ENCODE measurements around the gene CLMP.

The CLMP gene

DNA sequence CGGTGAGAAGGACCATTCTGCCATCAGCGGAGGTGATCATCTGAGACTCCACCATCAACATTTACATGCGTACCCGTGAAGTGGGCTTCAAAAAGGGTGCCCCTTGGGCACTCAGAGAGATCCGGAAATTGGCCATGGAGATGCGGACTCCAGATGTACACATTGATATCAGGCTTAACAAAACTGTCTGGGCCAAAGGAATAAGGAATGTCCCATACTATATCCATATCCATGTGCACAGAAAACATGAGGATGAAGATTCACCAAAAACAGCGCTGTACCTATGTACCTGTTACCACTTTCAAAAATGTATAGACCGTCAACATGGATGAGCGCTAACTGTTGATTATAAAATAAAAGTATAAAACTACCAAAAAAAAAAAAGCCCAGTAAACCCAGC lies 143.9 kb downstream of the CLMP start (continued):
- no peak for TF ChIP-seq ZNF560 (tag by site-specific recombination; IDR thresholded peaks at IDR 0.05; ENCODE audit: borderline replicate concordance)
- TF ChIP-seq ZNF629 (tag by site-specific recombination; IDR thresholded peaks at IDR 0.05): no peak
- TF ChIP-seq, protein P1, sequence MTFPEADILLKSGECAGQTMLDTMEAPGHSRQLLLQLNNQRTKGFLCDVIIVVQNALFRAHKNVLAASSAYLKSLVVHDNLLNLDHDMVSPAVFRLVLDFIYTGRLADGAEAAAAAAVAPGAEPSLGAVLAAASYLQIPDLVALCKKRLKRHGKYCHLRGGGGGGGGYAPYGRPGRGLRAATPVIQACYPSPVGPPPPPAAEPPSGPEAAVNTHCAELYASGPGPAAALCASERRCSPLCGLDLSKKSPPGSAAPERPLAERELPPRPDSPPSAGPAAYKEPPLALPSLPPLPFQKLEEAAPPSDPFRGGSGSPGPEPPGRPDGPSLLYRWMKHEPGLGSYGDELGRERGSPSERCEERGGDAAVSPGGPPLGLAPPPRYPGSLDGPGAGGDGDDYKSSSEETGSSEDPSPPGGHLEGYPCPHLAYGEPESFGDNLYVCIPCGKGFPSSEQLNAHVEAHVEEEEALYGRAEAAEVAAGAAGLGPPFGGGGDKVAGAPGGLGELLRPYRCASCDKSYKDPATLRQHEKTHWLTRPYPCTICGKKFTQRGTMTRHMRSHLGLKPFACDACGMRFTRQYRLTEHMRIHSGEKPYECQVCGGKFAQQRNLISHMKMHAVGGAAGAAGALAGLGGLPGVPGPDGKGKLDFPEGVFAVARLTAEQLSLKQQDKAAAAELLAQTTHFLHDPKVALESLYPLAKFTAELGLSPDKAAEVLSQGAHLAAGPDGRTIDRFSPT (tag by site-specific recombination; IDR thresholded peaks at IDR 0.05): no peak
- TF ChIP-seq ZNF561 (tag by site-specific recombination; IDR thresholded peaks at IDR 0.05; ENCODE audit: borderline replicate concordance): no peak
- TF ChIP-seq, protein P2, sequence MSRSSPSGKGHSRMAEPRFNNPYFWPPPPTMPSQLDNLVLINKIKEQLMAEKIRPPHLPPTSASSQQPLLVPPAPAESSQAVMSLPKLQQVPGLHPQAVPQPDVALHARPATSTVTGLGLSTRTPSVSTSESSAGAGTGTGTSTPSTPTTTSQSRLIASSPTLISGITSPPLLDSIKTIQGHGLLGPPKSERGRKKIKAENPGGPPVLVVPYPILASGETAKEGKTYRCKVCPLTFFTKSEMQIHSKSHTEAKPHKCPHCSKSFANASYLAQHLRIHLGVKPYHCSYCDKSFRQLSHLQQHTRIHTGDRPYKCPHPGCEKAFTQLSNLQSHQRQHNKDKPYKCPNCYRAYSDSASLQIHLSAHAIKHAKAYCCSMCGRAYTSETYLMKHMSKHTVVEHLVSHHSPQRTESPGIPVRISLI (tag by site-specific recombination; IDR thresholded peaks at IDR 0.05): no peak

DNA sequence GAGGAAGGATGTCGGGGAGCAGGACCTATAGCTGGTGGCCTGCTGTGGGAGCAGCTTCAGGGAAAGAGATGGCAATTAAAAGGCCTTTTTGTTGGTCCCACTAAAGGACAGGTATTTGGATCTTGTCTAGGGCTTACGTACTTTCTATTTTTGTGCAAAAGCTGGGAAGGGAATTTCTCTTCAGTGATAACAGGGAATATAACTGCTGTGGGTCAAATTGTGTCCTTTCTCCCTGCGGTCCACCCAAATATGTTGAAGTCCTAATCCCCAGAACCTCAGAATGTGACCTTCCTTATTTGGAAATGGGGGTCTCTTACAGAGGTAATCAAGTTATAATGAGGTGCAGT lies 147.1 kb downstream of the CLMP start:
- CTCF ChIA-PET: interaction anchor here (0.6 to 2.2 kb wide), 4 partner anchors 8 to 415 kb away, joined by 3 to 10 read pairs (median 4); no protein-coding TSS in a partner anchor
- TF ChIP-seq ZNF776 (tag by site-specific recombination; IDR thresholded peaks at IDR 0.05; ENCODE audit: borderline replicate concordance): no peak
- no peak for TF ChIP-seq ZNF37A (tag by site-specific recombination; IDR thresholded peaks at IDR 0.05)
- TF ChIP-seq ZNF707 (tag by site-specific recombination; IDR thresholded peaks at IDR 0.05): no peak
- TF ChIP-seq WT1 (tag by site-specific recombination; IDR thresholded peaks at IDR 0.05): no peak
- TF ChIP-seq ZNF785 (tag by site-specific recombination; IDR thresholded peaks at IDR 0.05): no peak
- no peak for TF ChIP-seq GLI2 (tag by site-specific recombination; IDR thresholded peaks at IDR 0.05; ENCODE audit: borderline replicate concordance, low read depth)
- POLR2A ChIA-PET: interaction anchor here (0.6 to 1.1 kb wide), 3 partner anchors 8 to 15 kb away, joined by 3 to 5 read pairs (median 3); partner anchors contain the start of gene HSPA8

DNA sequence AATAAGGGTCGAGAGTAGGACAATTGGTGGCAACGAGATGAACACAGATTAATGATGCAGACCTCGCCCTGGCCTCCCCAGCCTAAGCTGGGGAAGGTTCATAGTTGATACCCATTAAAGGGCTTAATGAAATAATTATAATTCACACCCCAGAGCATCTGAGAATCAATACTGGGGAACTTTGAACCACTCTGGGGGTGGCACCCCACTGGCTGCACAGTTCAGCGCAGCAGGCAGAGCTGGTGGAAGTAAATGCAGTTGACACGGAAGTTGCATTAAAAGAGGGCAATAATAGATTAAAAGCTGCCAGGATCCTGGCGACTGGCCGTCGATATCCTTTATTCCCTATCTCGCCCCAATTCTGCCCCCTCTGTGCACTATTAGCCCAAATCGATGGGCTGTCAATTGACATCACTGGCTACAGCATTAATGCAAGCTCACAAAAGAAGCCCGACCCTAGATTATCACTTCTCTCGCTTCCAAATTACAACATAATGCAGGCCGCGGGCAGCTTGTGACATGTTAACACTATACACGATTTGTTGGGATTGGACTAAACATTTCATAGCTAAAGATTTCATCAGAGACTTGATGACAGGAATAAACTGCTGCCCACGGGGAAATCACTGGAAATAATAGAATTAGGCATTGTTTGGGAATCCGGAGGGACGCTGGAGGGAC lies 147.6 kb downstream of the CLMP start:
- Histone ChIP-seq H3K4me1 (ENCODE audit: control insufficient read depth, insufficient read depth, low read length) (no peaks in the 10 kb centered on the region), H3K9me3 (ENCODE audit: control insufficient read depth, insufficient read depth, low read depth, low read length) (no peaks in the 10 kb centered on the region), H3K27ac (ENCODE audit: extremely low read depth, low read depth, low read length) (no peak overlapping the region), H3K4me3 (ENCODE audit: low read depth, low read length) (no peak overlapping the region), H3K36me3 (ENCODE audit: control insufficient read depth in 2 of 2, insufficient read depth in 1 of 2, low read length in 2 of 2) (no peaks in the 10 kb centered on the region)
- ChIA-PET POLR2A (interaction anchor here (0.6 to 1.1 kb wide), 2 partner anchors 14 to 15 kb away, joined by 3 to 5 read pairs; partner anchors contain the start of gene HSPA8), CTCF (interaction anchor here (0.6 to 2.2 kb wide), 3 partner anchors 8 to 414 kb away, joined by 3 to 10 read pairs (median 4); no protein-coding TSS in a partner anchor)
- no peak for TF ChIP-seq ZBTB7A (tag by site-specific recombination; IDR thresholded peaks at IDR 0.05; ENCODE audit: low read depth)
- no peak for TF ChIP-seq ZBTB1 (tag by site-specific recombination; IDR thresholded peaks at IDR 0.05)
- no peak for TF ChIP-seq ZBTB17 (tag by site-specific recombination; IDR thresholded peaks at IDR 0.05)
- no peak for TF ChIP-seq TCF7L2 (IDR thresholded peaks at IDR 0.05; ENCODE audit: borderline replicate concordance, low read depth, low read length)
- TF ChIP-seq, protein P3, sequence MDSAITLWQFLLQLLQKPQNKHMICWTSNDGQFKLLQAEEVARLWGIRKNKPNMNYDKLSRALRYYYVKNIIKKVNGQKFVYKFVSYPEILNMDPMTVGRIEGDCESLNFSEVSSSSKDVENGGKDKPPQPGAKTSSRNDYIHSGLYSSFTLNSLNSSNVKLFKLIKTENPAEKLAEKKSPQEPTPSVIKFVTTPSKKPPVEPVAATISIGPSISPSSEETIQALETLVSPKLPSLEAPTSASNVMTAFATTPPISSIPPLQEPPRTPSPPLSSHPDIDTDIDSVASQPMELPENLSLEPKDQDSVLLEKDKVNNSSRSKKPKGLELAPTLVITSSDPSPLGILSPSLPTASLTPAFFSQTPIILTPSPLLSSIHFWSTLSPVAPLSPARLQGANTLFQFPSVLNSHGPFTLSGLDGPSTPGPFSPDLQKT (IDR thresholded peaks at IDR 0.05; ENCODE audit: borderline replicate concordance, low read depth, low read length): no peak
- no peak for TF ChIP-seq HOXC10 (CRISPR knock-in tag; IDR thresholded peaks at IDR 0.05)
- TF ChIP-seq, protein P4, sequence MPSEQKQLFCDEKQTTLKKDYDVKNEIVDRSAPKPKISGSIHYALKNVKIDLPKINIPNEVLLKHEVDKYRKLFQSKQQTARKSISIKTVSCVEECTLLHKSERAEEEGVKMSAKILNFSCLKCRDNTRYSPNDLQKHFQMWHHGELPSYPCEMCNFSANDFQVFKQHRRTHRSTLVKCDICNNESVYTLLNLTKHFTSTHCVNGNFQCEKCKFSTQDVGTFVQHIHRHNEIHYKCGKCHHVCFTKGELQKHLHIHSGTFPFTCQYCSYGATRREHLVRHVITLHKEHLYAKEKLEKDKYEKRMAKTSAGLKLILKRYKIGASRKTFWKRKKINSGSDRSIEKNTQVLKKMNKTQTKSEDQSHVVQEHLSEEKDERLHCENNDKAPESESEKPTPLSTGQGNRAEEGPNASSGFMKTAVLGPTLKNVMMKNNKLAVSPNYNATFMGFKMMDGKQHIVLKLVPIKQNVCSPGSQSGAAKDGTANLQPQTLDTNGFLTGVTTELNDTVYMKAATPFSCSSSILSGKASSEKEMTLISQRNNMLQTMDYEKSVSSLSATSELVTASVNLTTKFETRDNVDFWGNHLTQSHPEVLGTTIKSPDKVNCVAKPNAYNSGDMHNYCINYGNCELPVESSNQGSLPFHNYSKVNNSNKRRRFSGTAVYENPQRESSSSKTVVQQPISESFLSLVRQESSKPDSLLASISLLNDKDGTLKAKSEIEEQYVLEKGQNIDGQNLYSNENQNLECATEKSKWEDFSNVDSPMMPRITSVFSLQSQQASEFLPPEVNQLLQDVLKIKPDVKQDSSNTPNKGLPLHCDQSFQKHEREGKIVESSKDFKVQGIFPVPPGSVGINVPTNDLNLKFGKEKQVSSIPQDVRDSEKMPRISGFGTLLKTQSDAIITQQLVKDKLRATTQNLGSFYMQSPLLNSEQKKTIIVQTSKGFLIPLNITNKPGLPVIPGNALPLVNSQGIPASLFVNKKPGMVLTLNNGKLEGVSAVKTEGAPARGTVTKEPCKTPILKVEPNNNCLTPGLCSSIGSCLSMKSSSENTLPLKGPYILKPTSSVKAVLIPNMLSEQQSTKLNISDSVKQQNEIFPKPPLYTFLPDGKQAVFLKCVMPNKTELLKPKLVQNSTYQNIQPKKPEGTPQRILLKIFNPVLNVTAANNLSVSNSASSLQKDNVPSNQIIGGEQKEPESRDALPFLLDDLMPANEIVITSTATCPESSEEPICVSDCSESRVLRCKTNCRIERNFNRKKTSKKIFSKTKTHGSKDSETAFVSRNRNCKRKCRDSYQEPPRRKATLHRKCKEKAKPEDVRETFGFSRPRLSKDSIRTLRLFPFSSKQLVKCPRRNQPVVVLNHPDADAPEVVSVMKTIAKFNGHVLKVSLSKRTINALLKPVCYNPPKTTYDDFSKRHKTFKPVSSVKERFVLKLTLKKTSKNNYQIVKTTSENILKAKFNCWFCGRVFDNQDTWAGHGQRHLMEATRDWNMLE (tag by site-specific recombination; conservative IDR thresholded peaks at IDR 0.05; ENCODE audit: low read depth): no peak
- TF ChIP-seq ZNF350 (tag by site-specific recombination; IDR thresholded peaks at IDR 0.05): no peak
- TF ChIP-seq ZNF324 (tag by site-specific recombination; IDR thresholded peaks at IDR 0.05): no peak
- TF ChIP-seq, protein P5, sequence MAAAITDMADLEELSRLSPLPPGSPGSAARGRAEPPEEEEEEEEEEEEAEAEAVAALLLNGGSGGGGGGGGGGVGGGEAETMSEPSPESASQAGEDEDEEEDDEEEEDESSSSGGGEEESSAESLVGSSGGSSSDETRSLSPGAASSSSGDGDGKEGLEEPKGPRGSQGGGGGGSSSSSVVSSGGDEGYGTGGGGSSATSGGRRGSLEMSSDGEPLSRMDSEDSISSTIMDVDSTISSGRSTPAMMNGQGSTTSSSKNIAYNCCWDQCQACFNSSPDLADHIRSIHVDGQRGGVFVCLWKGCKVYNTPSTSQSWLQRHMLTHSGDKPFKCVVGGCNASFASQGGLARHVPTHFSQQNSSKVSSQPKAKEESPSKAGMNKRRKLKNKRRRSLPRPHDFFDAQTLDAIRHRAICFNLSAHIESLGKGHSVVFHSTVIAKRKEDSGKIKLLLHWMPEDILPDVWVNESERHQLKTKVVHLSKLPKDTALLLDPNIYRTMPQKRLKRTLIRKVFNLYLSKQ (tag by site-specific recombination; IDR thresholded peaks at IDR 0.05; ENCODE audit: borderline replicate concordance): no peak
- no peak for TF ChIP-seq ZNF132 (tag by site-specific recombination; IDR thresholded peaks at IDR 0.05; ENCODE audit: borderline replicate concordance)

More for the DNA sequence above, 147.1 kb downstream of the CLMP start:
- Histone ChIP-seq H3K36me3 (ENCODE audit: control insufficient read depth in 2 of 2, insufficient read depth in 1 of 2, low read length in 2 of 2) (no peaks in the 10 kb centered on the region), H3K4me1 (ENCODE audit: control insufficient read depth, insufficient read depth, low read length) (no peaks in the 10 kb centered on the region), H3K9me3 (ENCODE audit: control insufficient read depth, insufficient read depth, low read depth, low read length) (no peaks in the 10 kb centered on the region), H3K4me3 (ENCODE audit: low read depth, low read length) (no peak overlapping the region), H3K27ac (ENCODE audit: extremely low read depth, low read depth, low read length) (no peak overlapping the region)
